Upper lobe of right lung (tissue), 1 donor: ENCODE data around the gene TIAM1. TPM values are rescaled to one million over a fixed set of nuclear protein-coding genes. Genes with fewer than 3 reads are reported as not detected.
"Not testable (repeated sequence)": the region's sequence is repeated elsewhere in the genome, so short reads cannot be mapped to it uniquely, and the experiment has no call there.

ENCODE experiments used
- ATAC-seq: fragments of 200-7000 bp; cut with Tn5 transposase; one replicate; pipeline ENCODE4 v1.9.1; 2020; ENCODE audit warnings: mild to moderate bottlenecking, moderate library complexity
- DNase-seq: peaks from one replicate; pipeline ENCODE4 v3.0.0-alpha.2; 2020
- H3K27ac ChIP-seq: fragments of 200-600 bp; one replicate; pipeline ENCODE4 v1.8.0; 2022
- H3K27me3 ChIP-seq: fragments of 200-600 bp; one replicate; pipeline ENCODE4 v1.8.0; 2022; ENCODE audit warnings: mild to moderate bottlenecking
- H3K36me3 ChIP-seq: fragments of 200-600 bp; one replicate; pipeline ENCODE4 v1.8.0; 2022
- H3K4me1 ChIP-seq: fragments of 200-600 bp; one replicate; pipeline ENCODE4 v1.8.0; 2022
- H3K4me3 ChIP-seq: fragments of 200-600 bp; one replicate; pipeline ENCODE4 v1.8.0; 2022; ENCODE audit warnings: mild to moderate bottlenecking
- H3K9me3 ChIP-seq: fragments of 200-600 bp; one replicate; pipeline ENCODE4 v1.8.0; 2022
- CTCF ChIP-seq: fragments of 200-600 bp; IDR thresholded peaks from one replicate; pipeline ENCODE4 v1.8.0; 2022; ENCODE audit warnings: antibody characterized with exemption
- intact Hi-C: fragments of 100-400 bp; cut with DNase I; formaldehyde crosslinking; loops from one replicate; pipeline ENCODE4 v1.11.0; 2022
- total RNA-seq: library from RNA; stranded (reverse); fragmentation: NEBNext Ultra II Directional; extraction: Animal tissue kit (Norgen Biotek cat#: 25700); gene quantifications from one replicate; pipeline ENCODE4 v1.2.1, GENCODE V29; 2021
- donor health status: DM: no; HTN: yes; CAD: no; lungs with severe emphysema.

TIAM1 gene
- total RNA-seq, 1 donor from 2014 or later, result 27.3 TPM

- no peak overlapping the region for H3K27ac ChIP-seq
- H3K4me1 ChIP-seq, result no peaks in the 10 kb centered on the region
- H3K9me3 ChIP-seq, result no peaks in the 10 kb centered on the region
- no peaks in the 10 kb centered on the region for H3K27me3 ChIP-seq
- H3K36me3 ChIP-seq, result no peaks in the 10 kb centered on the region
- ATAC-seq, result no peak
- no peak for DNase-seq
- TF ChIP-seq CTCF, result no peak
- no peak overlapping the region for H3K4me3 ChIP-seq
- intact Hi-C loops, result no loop called here
Measured at GRCh38 chr21:31234936-31235335, 109.1 kb downstream of the TIAM1 start.

- ATAC-seq (no peak), DNase-seq (no peak)
- no peak for TF ChIP-seq CTCF
Measured at GRCh38 chr21:31233711-31234110, 110.3 kb downstream of the TIAM1 start.

GRCh38 chr21:31232344-31232743, 111.7 kb downstream of the TIAM1 start:
- ATAC-seq, result no peak

More at GRCh38 chr21:31233711-31234110, 110.3 kb downstream of the TIAM1 start:
- intact Hi-C loops, result no loop called here
- H3K4me1 ChIP-seq, result no peaks in the 10 kb centered on the region
- no peak overlapping the region for H3K27ac ChIP-seq
- no peak overlapping the region for H3K4me3 ChIP-seq
- no peaks in the 10 kb centered on the region for H3K27me3 ChIP-seq
- H3K36me3 ChIP-seq, result no peaks in the 10 kb centered on the region
- no peaks in the 10 kb centered on the region for H3K9me3 ChIP-seq

GRCh38 chr21:31230937-31231336, 113.1 kb downstream of the TIAM1 start:
- Histone ChIP-seq H3K4me3 (no peak overlapping the region), H3K27me3 (no peaks in the 10 kb centered on the region), H3K36me3 (no peaks in the 10 kb centered on the region), H3K9me3 (no peaks in the 10 kb centered on the region), H3K27ac (no peak overlapping the region), H3K4me1 (no peaks in the 10 kb centered on the region)
- intact Hi-C loops, result no loop called here
- ATAC-seq (no peak), DNase-seq (no peak)
- no peak for TF ChIP-seq CTCF

More at GRCh38 chr21:31232344-31232743, 111.7 kb downstream of the TIAM1 start:
- TF ChIP-seq CTCF, result no peak
- no peaks in the 10 kb centered on the region for H3K27me3 ChIP-seq
- no peak overlapping the region for H3K4me3 ChIP-seq
- no peaks in the 10 kb centered on the region for H3K36me3 ChIP-seq
- intact Hi-C loops, result no loop called here
- H3K4me1 ChIP-seq, result no peaks in the 10 kb centered on the region
- H3K27ac ChIP-seq, result no peak overlapping the region
- DNase-seq, result no peak
- no peaks in the 10 kb centered on the region for H3K9me3 ChIP-seq

GRCh38 chr21:31228723-31229122, 115.3 kb downstream of the TIAM1 start:
- intact Hi-C loops, H3K27ac ChIP-seq, DNase-seq, H3K9me3 ChIP-seq, ATAC-seq, H3K27me3 ChIP-seq, H3K4me1 ChIP-seq, H3K36me3 ChIP-seq, H3K4me3 ChIP-seq: not testable (repeated sequence)

GRCh38 chr21:31225713-31226112, 118.3 kb downstream of the TIAM1 start:
- Histone ChIP-seq H3K9me3 (no peaks in the 10 kb centered on the region), H3K36me3 (peaks cover 6% of the 10 kb centered on the region), H3K4me3 (no peak overlapping the region), H3K27me3 (no peaks in the 10 kb centered on the region), H3K27ac (no peak overlapping the region), H3K4me1 (no peaks in the 10 kb centered on the region)
- TF ChIP-seq CTCF, result no peak
- DNase-seq, result no peak
- intact Hi-C loops, result no loop called here
- no peak for ATAC-seq
